Right atrium auricular region (tissue), 2 donors: ENCODE data around the gene PEX6. TPM values are rescaled to one million over a fixed set of nuclear protein-coding genes. Genes with fewer than 3 reads are reported as not detected.

Source experiments
- DNase-seq: peaks from one replicate; pipeline ENCODE4 v3.0.0-alpha.2; 2019; ENCODE audit warnings: low spot score
- H3K27ac ChIP-seq, 2 donors: fragments of 200-600 bp; sonication (generic); 1 replicate in 1 of 2; 2 replicates in 1 of 2; pipeline ENCODE4 v1.5.1; 2016 to 2019
- H3K27me3 ChIP-seq, 2 donors: fragments of 200-600 bp; sonication (generic); one replicate each; pipeline versions ENCODE4 v1.5.1 to v1.6.0; 2017 to 2019
- H3K36me3 ChIP-seq: fragments of 200-600 bp; sonication (generic); one replicate; pipeline ENCODE4 v1.5.1; 2016
- H3K4me1 ChIP-seq, 2 donors: fragments of 200-600 bp; sonication (generic); one replicate each; pipeline versions ENCODE4 v1.5.1 to v1.6.0; 2017 to 2019
- H3K4me3 ChIP-seq, 2 donors: fragments of 200-600 bp; sonication (generic); 1 replicate in 1 of 2; 2 replicates in 1 of 2; pipeline ENCODE4 v1.5.1; 2017 to 2019; ENCODE audit warnings: mild to moderate bottlenecking in 1 of 2, moderate library complexity in 1 of 2
- H3K9me3 ChIP-seq, 2 donors: fragments of 200-600 bp; sonication (generic); one replicate each; pipeline ENCODE4 v1.5.1; 2019
- total RNA-seq, 2 donors: library from RNA; depleted of rRNA; stranded (reverse); fragments of >200 nt; gene quantifications; one replicate each; pipeline ENCODE4 v1.1.0, GENCODE V29; 2016
- TF ChIP-seq, protein P1 (sequence below), 2 donors: fragments of 200-600 bp; sonication (generic); IDR thresholded peaks; one replicate each; pipeline ENCODE4 v1.5.1; 2019; ENCODE audit warnings: antibody characterized with exemption in 2 of 2

Gene PEX6
- total RNA-seq, 2 donors from 2014 or later, result 11.7 to 16.7 TPM

GRCh38 chr6:42929821-42930360 is 49.1 kb downstream of the PEX6 start:
- no peak for DNase-seq
- Histone ChIP-seq H3K4me3 (peak overlapping the region; percentile 65 to 72), H3K27ac (peak overlapping the region; percentile 87 to 92), H3K4me1 (peaks cover 0 to 21% of the 10 kb centered on the region in 2 donors), H3K9me3 (no peaks in the 10 kb centered on the region), H3K27me3 (peaks cover 0 to 5% of the 10 kb centered on the region in 2 donors), H3K36me3 (peaks cover 7% of the 10 kb centered on the region)
- TF ChIP-seq, protein P1, sequence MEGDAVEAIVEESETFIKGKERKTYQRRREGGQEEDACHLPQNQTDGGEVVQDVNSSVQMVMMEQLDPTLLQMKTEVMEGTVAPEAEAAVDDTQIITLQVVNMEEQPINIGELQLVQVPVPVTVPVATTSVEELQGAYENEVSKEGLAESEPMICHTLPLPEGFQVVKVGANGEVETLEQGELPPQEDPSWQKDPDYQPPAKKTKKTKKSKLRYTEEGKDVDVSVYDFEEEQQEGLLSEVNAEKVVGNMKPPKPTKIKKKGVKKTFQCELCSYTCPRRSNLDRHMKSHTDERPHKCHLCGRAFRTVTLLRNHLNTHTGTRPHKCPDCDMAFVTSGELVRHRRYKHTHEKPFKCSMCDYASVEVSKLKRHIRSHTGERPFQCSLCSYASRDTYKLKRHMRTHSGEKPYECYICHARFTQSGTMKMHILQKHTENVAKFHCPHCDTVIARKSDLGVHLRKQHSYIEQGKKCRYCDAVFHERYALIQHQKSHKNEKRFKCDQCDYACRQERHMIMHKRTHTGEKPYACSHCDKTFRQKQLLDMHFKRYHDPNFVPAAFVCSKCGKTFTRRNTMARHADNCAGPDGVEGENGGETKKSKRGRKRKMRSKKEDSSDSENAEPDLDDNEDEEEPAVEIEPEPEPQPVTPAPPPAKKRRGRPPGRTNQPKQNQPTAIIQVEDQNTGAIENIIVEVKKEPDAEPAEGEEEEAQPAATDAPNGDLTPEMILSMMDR (IDR thresholded peaks at IDR 0.05), result no peak

GRCh38 chr6:42928986-42929820 is 49.8 kb downstream of the PEX6 start, which contains the start of gene CNPY3:
TSS of gene CNPY3 (plus strand) at chr6:42929480. CDS start at chr6:42929571, 91 bp downstream.
- Histone ChIP-seq H3K27ac (peak within 1 kb of the TSS; percentile 87 to 92), H3K4me3 (peak within 1 kb of the TSS; percentile 65 to 72), H3K27me3 (peaks cover 0 to 5% of the 10 kb centered on the region in 2 donors), H3K9me3 (no peaks in the 10 kb centered on the region), H3K4me1 (peaks cover 0 to 21% of the 10 kb centered on the region in 2 donors), H3K36me3 (peaks cover 2% of the 10 kb centered on the region)
- TF ChIP-seq, protein P1 (IDR thresholded peaks at IDR 0.05), result peak in 1 of 2 donors; percentile 8
- peak; percentile 96 for DNase-seq

- H3K4me1 ChIP-seq, result peaks cover 0 to 14% of the 10 kb centered on the region in 2 donors
- H3K27me3 ChIP-seq, result peaks cover 0 to 5% of the 10 kb centered on the region in 2 donors
- H3K4me3 ChIP-seq, result no peak overlapping the region
- no peak overlapping the region for H3K27ac ChIP-seq
- DNase-seq, result no peak
- H3K9me3 ChIP-seq, result no peaks in the 10 kb centered on the region
- H3K36me3 ChIP-seq, result no peaks in the 10 kb centered on the region
- TF ChIP-seq, protein P1 (IDR thresholded peaks at IDR 0.05), result no peak
Measured at GRCh38 chr6:42925248-42925857, 53.6 kb downstream of the PEX6 start.

GRCh38 chr6:42923666-42924065 is 55.3 kb downstream of the PEX6 start:
- Histone ChIP-seq H3K4me3 (no peak overlapping the region), H3K36me3 (no peaks in the 10 kb centered on the region), H3K27ac (no peak overlapping the region), H3K9me3 (no peaks in the 10 kb centered on the region), H3K4me1 (peaks cover 0 to 7% of the 10 kb centered on the region in 2 donors), H3K27me3 (peaks cover 0 to 5% of the 10 kb centered on the region in 2 donors)
- TF ChIP-seq, protein P1 (IDR thresholded peaks at IDR 0.05), result no peak
- DNase-seq, result no peak

- Histone ChIP-seq H3K4me1 (no peaks in the 10 kb centered on the region), H3K36me3 (no peaks in the 10 kb centered on the region), H3K4me3 (no peak overlapping the region), H3K9me3 (no peaks in the 10 kb centered on the region), H3K27ac (no peak overlapping the region), H3K27me3 (peaks cover 0 to 5% of the 10 kb centered on the region in 2 donors)
- TF ChIP-seq, protein P1 (IDR thresholded peaks at IDR 0.05), result no peak
- DNase-seq, result no peak
Measured at GRCh38 chr6:42921801-42922200, 57.2 kb downstream of the PEX6 start.
